HG03565 (cell line): ENCODE results near the gene RAD54L.
"Not testable (repeated sequence)": the region's sequence is repeated elsewhere in the genome, so short reads cannot be mapped to it uniquely, and the experiment has no call there.

Source experiments
- ATAC-seq: cut with Tn5 transposase; IDR thresholded peaks from one replicate; pipeline ENCODE4 v1.9.1; 2021; ENCODE audit warnings: mild to moderate bottlenecking, moderate library complexity; ENCODE audit not compliant: unreplicated experiment

RAD54L gene

DNA sequence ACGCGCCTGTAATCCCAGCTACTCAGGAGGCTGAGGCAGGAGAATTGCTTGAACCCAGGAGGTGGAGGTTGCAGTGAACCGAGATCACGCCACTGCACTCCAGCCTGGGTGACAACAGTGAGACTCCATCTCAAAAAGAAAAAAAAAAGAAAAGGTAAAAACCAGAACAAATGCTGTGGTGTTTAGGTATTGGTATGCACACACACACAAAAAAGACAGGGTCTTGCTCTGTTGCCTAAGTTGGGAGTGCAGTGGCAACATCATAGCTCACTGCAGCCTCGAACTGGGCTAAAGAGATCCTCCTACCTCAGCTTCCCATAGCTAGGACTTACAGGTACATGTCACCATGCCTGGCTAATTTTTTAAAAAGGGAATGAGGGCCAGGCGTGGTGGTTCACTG is 71.7 kb downstream of the RAD54L start:
- not testable (repeated sequence) for ATAC-seq

DNA sequence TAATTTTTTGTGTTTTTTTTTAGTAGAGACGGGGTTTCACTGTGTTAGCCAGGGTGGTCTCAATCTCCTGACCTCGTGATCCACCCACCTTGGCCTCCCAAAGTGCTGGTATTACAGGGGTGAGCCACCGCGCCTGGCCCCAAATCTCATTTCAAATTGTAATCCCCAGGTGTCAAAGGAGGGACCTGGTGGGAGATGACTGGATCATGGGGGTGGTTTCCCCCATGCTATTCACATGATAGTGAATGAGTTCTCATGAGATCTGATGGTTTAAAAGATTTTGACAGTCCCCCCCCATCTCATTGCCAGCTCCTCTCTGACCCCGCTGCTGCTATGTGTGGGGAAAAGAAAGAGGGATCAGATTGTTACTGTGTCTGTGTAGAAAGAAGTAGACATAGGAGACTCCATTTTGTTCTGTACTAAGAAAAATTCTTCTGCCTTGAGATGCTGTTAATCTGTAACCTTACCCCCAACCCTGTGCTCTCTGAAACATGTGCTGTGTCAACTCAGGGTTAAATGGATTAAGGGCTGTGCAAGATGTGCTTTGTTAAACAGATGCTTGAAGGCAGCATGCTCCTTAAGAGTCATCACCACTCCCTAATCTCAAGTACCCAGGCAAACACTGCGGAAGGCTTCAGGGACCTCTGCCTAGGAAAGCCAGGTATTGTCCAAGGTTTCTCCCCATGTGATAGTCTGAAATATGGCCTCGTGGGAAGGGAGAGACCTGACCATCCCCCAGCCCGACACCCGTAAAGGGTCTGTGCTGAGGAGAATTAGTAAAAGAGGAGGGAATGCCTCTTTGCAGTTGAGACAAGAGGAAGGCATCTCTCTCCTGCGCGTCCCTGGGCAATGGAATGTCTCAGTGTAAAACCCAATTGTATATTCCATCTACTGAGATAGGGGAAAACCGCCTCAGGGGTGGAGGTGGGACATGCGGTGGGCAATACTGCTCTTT is 72.7 kb downstream of the RAD54L start:
- ATAC-seq, result not testable (repeated sequence)

DNA sequence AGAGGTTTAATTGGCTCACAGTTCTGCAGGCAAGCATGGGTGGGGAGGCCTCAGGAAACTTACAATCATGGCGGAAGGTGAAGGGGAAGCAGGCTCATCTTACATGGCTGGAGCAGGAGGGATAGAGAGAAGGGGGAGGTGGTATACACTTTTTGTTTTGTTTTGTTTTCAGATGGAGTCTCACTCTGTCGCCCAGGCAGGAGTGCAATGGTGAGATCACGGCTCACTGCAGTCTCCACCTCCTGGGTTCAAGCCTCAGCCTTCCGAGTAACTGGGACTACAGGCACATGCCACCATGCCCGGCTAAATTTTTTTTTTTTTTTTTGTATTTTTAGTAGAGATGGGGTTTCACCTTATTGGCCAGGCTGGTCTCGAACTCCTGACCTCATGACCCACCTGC is 74.6 kb downstream of the RAD54L start:
- ATAC-seq, result not testable (repeated sequence)

DNA sequence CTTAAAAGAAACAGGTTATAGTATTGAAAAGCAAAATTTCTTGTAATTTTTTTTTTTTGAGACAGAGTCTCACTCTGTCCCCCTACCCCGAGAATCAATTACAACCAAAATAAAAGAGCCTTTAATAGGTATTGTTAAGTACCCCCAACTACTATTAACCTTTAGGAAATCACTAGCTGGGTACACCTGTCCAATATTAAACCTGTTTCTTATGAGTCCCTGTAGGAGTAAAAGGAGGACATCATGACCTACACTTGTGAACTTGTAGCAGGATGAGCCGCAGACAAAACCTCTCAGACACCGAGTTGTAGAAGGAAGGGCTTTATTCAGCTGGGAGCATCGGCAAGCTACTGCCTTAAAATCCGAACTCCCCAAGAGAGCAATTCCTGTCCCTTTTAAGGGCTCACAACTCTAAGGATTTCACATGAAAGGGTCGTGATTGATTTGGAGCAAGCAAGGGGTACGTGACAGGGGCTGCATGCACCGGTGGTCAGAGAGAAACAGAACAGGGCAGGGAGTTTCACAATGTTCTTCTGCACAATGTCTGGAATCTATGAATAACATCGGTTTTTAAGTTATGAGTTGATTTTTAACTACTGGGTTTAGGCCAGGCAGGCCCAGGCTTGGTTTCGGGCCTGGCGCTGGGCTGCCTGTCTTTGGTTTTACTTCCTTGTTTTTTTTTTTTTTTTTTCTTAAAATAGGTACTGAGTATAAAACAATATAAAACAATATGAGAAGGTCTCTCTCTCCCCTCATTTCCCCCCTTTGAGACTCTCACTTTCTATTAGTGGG is 77.9 kb downstream of the RAD54L start:
- ATAC-seq, result not testable (repeated sequence)
